Neutrophil (primary cell): ENCODE data around the gene TPSD1.
"Not testable (repeated sequence)": the region's sequence is repeated elsewhere in the genome, so short reads cannot be mapped to it uniquely, and the experiment has no call there.

Experiments
- H3K27ac ChIP-seq: fragments of 200-600 bp; sonication (generic); 2 replicates; pipeline ENCODE4 v1.5.1; 2016; ENCODE audit warnings: mild to moderate bottlenecking, moderate library complexity
- H3K27me3 ChIP-seq: fragments of 200-600 bp; sonication (generic); 2 replicates; pipeline ENCODE4 v1.6.0; 2016; ENCODE audit warnings: mild to moderate bottlenecking
- H3K36me3 ChIP-seq: fragments of 200-600 bp; sonication (generic); 2 replicates; pipeline ENCODE4 v1.5.1; 2017
- H3K4me1 ChIP-seq, 2 experiments: fragments of 200-600 bp in 1 of 2; sonication (generic) in 1 of 2; 1 replicate in 1 of 2; 2 replicates in 1 of 2; pipeline versions ENCODE4 v1.5.1 to v1.6.1; 2013 to 2016; ENCODE audit warnings: low read depth in 1 of 2, low read length in 1 of 2, mild to moderate bottlenecking in 1 of 2, moderate library complexity in 1 of 2; ENCODE audit not compliant: control insufficient read depth in 1 of 2, insufficient read depth in 1 of 2
- H3K4me3 ChIP-seq, 2 experiments: fragments of 200-600 bp in 1 of 2; sonication (generic) in 1 of 2; 1 replicate in 1 of 2; 2 replicates in 1 of 2; pipeline ENCODE4 v1.5.1; 2013 to 2016; ENCODE audit warnings: low read depth in 1 of 2, low read length in 1 of 2, mild to moderate bottlenecking in 1 of 2, moderate library complexity in 1 of 2
- H3K9me3 ChIP-seq: fragments of 200-600 bp; sonication (generic); 2 replicates; pipeline ENCODE4 v1.5.1; 2016
- TF ChIP-seq, protein P1 (sequence below): fragments of 200-600 bp; sonication (generic); IDR thresholded peaks from 2 replicates; pipeline ENCODE4 v1.5.1; 2016; ENCODE audit warnings: antibody characterized with exemption

TPSD1 gene

DNA sequence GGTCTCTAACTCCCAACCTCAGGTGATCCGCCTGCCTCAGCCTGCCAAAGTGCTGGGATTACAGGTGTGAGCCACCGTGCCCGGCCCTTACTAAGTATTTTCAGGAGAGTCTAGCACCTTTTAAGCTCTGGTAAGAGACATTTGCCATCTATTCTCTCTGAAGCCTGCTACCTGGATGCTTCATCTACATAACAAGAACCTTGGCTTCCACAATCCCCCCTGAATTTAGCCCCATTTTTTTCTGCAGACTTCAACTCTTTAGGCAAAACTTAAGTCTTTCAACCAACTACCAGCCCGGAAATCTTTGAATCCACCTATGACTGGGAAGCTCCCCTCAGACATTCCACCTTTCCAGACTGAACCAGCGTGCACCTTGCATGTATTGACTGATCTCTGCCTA lies 39.6 kb downstream of the TPSD1 start:
- Histone ChIP-seq H3K27me3 (peaks cover 45% of the 10 kb centered on the region), H3K4me3 (no peak overlapping the region), H3K4me1 (no peaks in the 10 kb centered on the region), H3K9me3 (no peaks in the 10 kb centered on the region), H3K36me3 (no peaks in the 10 kb centered on the region), H3K27ac (no peak overlapping the region)
- TF ChIP-seq, protein P1, sequence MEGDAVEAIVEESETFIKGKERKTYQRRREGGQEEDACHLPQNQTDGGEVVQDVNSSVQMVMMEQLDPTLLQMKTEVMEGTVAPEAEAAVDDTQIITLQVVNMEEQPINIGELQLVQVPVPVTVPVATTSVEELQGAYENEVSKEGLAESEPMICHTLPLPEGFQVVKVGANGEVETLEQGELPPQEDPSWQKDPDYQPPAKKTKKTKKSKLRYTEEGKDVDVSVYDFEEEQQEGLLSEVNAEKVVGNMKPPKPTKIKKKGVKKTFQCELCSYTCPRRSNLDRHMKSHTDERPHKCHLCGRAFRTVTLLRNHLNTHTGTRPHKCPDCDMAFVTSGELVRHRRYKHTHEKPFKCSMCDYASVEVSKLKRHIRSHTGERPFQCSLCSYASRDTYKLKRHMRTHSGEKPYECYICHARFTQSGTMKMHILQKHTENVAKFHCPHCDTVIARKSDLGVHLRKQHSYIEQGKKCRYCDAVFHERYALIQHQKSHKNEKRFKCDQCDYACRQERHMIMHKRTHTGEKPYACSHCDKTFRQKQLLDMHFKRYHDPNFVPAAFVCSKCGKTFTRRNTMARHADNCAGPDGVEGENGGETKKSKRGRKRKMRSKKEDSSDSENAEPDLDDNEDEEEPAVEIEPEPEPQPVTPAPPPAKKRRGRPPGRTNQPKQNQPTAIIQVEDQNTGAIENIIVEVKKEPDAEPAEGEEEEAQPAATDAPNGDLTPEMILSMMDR, result no peak

DNA sequence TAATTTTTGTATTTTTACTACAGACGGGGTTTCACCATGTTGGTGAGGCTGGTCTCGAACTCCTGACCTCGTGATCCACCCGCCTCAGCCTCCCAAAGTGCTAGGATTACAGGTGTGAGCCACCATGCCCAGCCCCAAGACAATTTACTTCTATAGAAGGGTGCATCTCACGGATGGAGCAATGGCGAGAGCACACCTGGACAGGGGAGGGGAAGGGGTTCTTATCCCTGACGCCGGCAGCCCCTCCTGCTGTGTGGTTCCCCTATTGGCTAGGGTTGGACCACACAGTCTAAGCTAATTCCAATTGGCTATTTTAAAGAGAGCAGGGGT lies 40.8 kb downstream of the TPSD1 start:
- H3K27ac ChIP-seq, H3K4me3 ChIP-seq, H3K36me3 ChIP-seq, H3K9me3 ChIP-seq, H3K4me1 ChIP-seq: not testable (repeated sequence)
- H3K27me3 ChIP-seq, result peaks cover 45% of the 10 kb centered on the region

DNA sequence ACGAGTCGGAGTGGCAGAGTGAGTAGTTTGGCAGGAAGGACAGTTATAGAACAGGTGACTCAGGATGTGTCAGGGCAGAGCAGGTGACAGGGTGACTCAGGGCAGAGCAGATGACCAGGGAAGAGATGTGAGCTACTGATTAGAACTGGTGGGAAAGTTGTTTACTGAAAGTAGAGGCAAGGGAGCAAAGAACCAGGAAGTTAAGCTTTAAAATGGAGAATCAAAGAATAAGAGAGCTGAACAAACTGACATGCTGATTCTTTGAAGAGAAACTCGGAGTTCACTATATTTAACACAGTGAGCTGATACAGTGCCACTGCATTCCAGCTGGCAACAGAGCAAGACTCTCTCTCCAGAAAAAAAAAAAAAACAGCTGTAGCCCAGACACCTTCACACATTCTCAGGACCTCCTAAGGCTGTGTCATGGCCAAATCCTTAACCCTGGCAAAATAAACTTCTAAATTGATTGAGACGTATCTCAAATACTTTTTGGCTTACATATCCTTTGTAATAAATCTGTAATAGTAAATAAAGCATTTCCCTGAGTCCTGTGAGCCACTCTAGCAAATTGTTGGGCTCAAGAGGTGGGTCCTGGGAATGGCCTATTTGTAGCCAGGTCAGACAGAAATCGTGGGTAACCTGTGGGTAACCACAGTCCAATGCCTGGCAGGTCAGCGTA lies 41.3 kb downstream of the TPSD1 start:
- H3K4me1 ChIP-seq, result peaks cover 0 to 8% of the 10 kb centered on the region in 2 experiments
- no peaks in the 10 kb centered on the region for H3K36me3 ChIP-seq
- no peak overlapping the region for H3K4me3 ChIP-seq
- H3K9me3 ChIP-seq, result no peaks in the 10 kb centered on the region
- peaks cover 45% of the 10 kb centered on the region for H3K27me3 ChIP-seq
- no peak overlapping the region for H3K27ac ChIP-seq
- TF ChIP-seq, protein P1, result no peak

DNA sequence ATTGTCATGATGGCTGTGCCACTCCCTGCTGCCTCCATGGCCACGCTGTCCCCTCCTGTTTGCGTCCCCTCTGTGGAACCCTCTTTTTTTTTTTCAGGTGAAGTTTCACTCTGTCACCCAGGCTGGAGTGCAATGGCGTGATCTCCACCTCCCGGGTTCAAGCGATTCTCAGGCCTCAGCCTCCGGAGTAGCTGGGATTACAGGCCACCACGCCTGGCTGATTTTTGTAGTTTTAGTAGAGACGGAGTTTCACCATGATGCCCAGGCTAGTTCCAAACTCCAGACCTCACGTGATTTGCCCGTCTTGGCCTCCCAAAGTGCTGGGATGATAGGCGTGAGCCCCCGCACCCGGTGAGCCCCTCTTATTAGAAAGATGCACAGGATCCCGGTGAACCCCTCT lies 42.5 kb downstream of the TPSD1 start:
- peaks cover 39% of the 10 kb centered on the region for H3K27me3 ChIP-seq
- TF ChIP-seq, protein P1, result no peak
- H3K4me3 ChIP-seq, result no peak overlapping the region
- H3K27ac ChIP-seq, result no peak overlapping the region
- H3K9me3 ChIP-seq, result no peaks in the 10 kb centered on the region
- peaks cover 0 to 8% of the 10 kb centered on the region in 2 experiments for H3K4me1 ChIP-seq
- no peaks in the 10 kb centered on the region for H3K36me3 ChIP-seq

DNA sequence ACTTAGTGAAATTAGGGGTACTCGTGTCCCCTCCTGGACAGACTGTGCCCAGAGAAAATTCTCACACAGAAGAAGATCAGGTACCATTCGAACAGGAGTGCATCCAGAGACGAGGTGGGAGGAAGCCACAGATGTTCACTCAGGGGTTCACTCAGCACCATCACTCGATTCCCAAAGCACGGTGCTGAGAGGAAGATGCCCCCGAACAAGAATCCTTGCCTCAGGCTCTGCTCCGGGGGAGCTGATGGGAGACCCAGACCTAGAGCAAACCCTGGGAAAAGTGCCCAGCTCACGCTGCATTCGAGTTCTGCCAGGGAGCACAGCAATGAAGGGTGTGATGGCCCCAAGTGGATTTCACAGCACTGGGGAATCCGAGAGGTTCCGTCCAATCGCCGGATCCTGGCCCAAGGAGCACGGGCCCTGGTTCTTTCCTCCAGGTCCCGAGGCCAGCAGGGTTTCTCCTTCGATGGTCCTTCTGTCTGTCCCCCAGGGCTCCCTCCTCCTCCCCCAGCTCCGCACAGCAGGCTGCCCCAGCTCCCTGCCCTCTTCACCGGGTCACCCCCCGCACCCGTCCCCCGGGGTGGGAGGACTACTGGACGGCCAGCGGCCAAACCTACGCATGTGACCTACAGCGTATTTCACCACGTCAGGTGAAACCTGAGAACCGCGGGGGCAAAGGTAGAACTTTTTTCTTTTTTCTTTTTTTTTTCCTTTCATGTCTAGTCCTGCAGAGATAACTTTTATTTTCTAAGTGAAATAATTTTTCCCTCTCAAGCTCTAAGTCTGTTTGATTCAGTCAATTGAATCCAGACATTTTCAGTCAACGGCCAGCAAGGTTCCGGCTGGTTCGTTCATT lies 43.4 kb downstream of the TPSD1 start:
- TF ChIP-seq, protein P1, result no peak
- peaks cover 36% of the 10 kb centered on the region for H3K27me3 ChIP-seq
- H3K4me1 ChIP-seq, result peaks cover 0 to 8% of the 10 kb centered on the region in 2 experiments
- no peaks in the 10 kb centered on the region for H3K36me3 ChIP-seq
- H3K4me3 ChIP-seq, result no peak overlapping the region
- no peaks in the 10 kb centered on the region for H3K9me3 ChIP-seq
- H3K27ac ChIP-seq, result no peak overlapping the region

DNA sequence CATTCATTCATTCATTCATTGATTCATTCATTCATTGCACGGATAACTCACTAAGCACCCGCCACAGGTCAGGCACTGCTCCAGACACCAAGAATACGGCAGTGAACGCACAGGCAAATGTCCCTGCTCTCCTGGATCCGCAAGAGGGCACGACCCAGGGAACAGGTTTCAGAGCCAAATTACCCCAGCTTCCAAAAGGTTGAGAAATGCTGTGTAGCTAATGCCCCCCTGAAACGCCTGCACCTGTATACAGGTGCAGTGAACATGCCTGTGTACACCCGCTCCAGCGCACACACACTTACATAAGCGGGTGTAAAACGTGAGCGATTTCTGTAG lies 44.0 kb downstream of the TPSD1 start:
- Histone ChIP-seq H3K36me3 (no peaks in the 10 kb centered on the region), H3K27ac (no peak overlapping the region), H3K27me3 (peaks cover 36% of the 10 kb centered on the region), H3K9me3 (no peaks in the 10 kb centered on the region), H3K4me3 (no peak overlapping the region), H3K4me1 (peaks cover 0 to 8% of the 10 kb centered on the region in 2 experiments)
- TF ChIP-seq, protein P1, result no peak
